Testis (tissue), 2 donors: Measurements from ENCODE around the gene OR11H6.

Source experiments
- CTCF ChIP-seq, 3 experiments: fragments of 450-650 bp in 2 of 3; fragments of 200-600 bp in 1 of 3; sonication (generic) in 1 of 3; IDR thresholded peaks; one replicate each; pipeline ENCODE4 v1.5.1; 2016 to 2019; ENCODE audit warnings: antibody characterized with exemption in 3 of 3, mild to moderate bottlenecking in 2 of 3, moderate library complexity in 1 of 3
- POLR2A ChIP-seq: fragments of 450-650 bp; IDR thresholded peaks from one replicate; pipeline ENCODE4 v1.6.1; 2017; ENCODE audit warnings: antibody characterized with exemption, mild to moderate bottlenecking, moderate library complexity

GRCh38 chr14:20194101-20194500, 29.4 kb upstream of the OR11H6 start:
- TF ChIP-seq CTCF (IDR thresholded peaks at IDR 0.05) (no peak), POLR2A (no peak)
